OCI-LY1 (cell line): ENCODE measurements around the gene BMPR2.
"Not testable (repeated sequence)": the region's sequence is repeated elsewhere in the genome, so short reads cannot be mapped to it uniquely, and the experiment has no call there.

Experiments used
- H2AFZ ChIP-seq: fragments of 200-600 bp; sonication (generic), shearing (Covaris generic); 2 replicates; pipeline ENCODE4 v1.6.0; 2014; ENCODE audit warnings: antibody characterized with exemption, mild to moderate bottlenecking, low read length
- H3F3A ChIP-seq: fragments of 200-600 bp; sonication (generic), shearing (Covaris generic); 2 replicates; pipeline ENCODE4 v1.6.0; 2014; ENCODE audit warnings: mild to moderate bottlenecking, antibody characterized with exemption, low read length, moderate library complexity; ENCODE audit not compliant: insufficient read depth
- H3K27ac ChIP-seq: fragments of 200-600 bp; sonication (generic); 2 replicates; pipeline ENCODE4 v1.5.1; 2014; ENCODE audit warnings: low read length, mixed run types, mild to moderate bottlenecking, low read depth; ENCODE audit not compliant: poor library complexity, severe bottlenecking
- H3K27me3 ChIP-seq: fragments of 200-600 bp; sonication (generic); 2 replicates; pipeline ENCODE4 v1.6.0; 2014; ENCODE audit warnings: antibody characterized with exemption, mild to moderate bottlenecking, low read length, moderate library complexity; ENCODE audit not compliant: insufficient read depth
- H3K36me3 ChIP-seq: fragments of 200-600 bp; sonication (generic); 2 replicates; pipeline ENCODE4 v1.6.1; 2014; ENCODE audit warnings: mild to moderate bottlenecking, antibody characterized with exemption, low read length, moderate library complexity, mixed read lengths; ENCODE audit not compliant: insufficient read depth
- H3K4me1 ChIP-seq: fragments of 200-600 bp; sonication (generic); 2 replicates; pipeline ENCODE4 v1.5.1; 2014; ENCODE audit warnings: mild to moderate bottlenecking, low read length, moderate library complexity; ENCODE audit not compliant: insufficient read depth, severe bottlenecking
- H3K4me2 ChIP-seq: fragments of 200-600 bp; sonication (generic), shearing (Covaris generic); 2 replicates; pipeline ENCODE4 v1.6.1; 2014; ENCODE audit warnings: low read length
- H3K4me3 ChIP-seq: fragments of 200-600 bp; sonication (generic); 2 replicates; pipeline ENCODE4 v1.5.1; 2014; ENCODE audit warnings: low read length, low read depth, mild to moderate bottlenecking, mixed read lengths; ENCODE audit not compliant: poor library complexity, severe bottlenecking
- H3K79me2 ChIP-seq: fragments of 200-600 bp; shearing (Covaris generic); 2 replicates; pipeline ENCODE4 v1.6.1; 2016; ENCODE audit warnings: mixed run types, low read length, mixed read lengths; ENCODE audit not compliant: insufficient read depth
- H3K9ac ChIP-seq: fragments of 200-600 bp; sonication (generic), shearing (Covaris generic); 2 replicates; pipeline ENCODE4 v1.6.1; 2014; ENCODE audit warnings: mild to moderate bottlenecking, low read length, mixed read lengths
- H3K9me2 ChIP-seq: fragments of 200-600 bp; sonication (generic), shearing (Covaris generic); 2 replicates; pipeline ENCODE4 v1.6.1; 2014; ENCODE audit warnings: low read depth, mild to moderate bottlenecking, low read length, mixed read lengths
- H3K9me3 ChIP-seq: fragments of 200-600 bp; shearing (Covaris generic); 2 replicates; pipeline ENCODE4 v1.6.1; 2014; ENCODE audit warnings: low read length, mixed read lengths
- H4K20me1 ChIP-seq: fragments of 200-600 bp; sonication (generic), shearing (Covaris generic); 2 replicates; pipeline ENCODE4 v1.6.0; 2016; ENCODE audit warnings: mild to moderate bottlenecking, low read length; ENCODE audit not compliant: insufficient read depth
- CTCF ChIP-seq: fragments of 200-600 bp; sonication (generic), shearing (Covaris generic); IDR thresholded peaks from 2 replicates; pipeline ENCODE4 v1.5.1; 2017; ENCODE audit warnings: mild to moderate bottlenecking, antibody characterized with exemption, low read length, moderate library complexity, mixed read lengths
- EZH2 ChIP-seq: fragments of 200-600 bp; sonication (generic), shearing (Covaris generic); IDR thresholded peaks from 2 replicates; pipeline ENCODE4 v1.8.0; 2017; ENCODE audit warnings: borderline replicate concordance, mixed run types, mild to moderate bottlenecking, antibody characterized with exemption, low read length, moderate library complexity, mixed read lengths

BMPR2 gene

GRCh38 chr2:202521470-202521869 is 145.3 kb downstream of the BMPR2 start:
- H3K36me3 ChIP-seq = no peaks in the 10 kb centered on the region
- H3K9ac ChIP-seq = no peak overlapping the region
- no peaks in the 10 kb centered on the region for H3K4me1 ChIP-seq
- no peak overlapping the region for H2AFZ ChIP-seq
- no peaks in the 10 kb centered on the region for H3F3A ChIP-seq
- H3K27me3 ChIP-seq = no peaks in the 10 kb centered on the region
- no peak for TF ChIP-seq CTCF
- no peak for TF ChIP-seq EZH2
- H3K4me2 ChIP-seq = no peak overlapping the region
- no peaks in the 10 kb centered on the region for H4K20me1 ChIP-seq
- H3K79me2 ChIP-seq = no peaks in the 10 kb centered on the region
- H3K9me3 ChIP-seq = no peaks in the 10 kb centered on the region
- no peaks in the 10 kb centered on the region for H3K9me2 ChIP-seq
- no peak overlapping the region for H3K27ac ChIP-seq
- no peak overlapping the region for H3K4me3 ChIP-seq

GRCh38 chr2:202529389-202529788 is 153.3 kb downstream of the BMPR2 start:
- Histone ChIP-seq H2AFZ (no peak overlapping the region), H3K4me3 (no peak overlapping the region), H3F3A (no peaks in the 10 kb centered on the region), H3K4me1 (no peaks in the 10 kb centered on the region), H3K27me3 (no peaks in the 10 kb centered on the region), H3K79me2 (no peaks in the 10 kb centered on the region), H4K20me1 (no peaks in the 10 kb centered on the region), H3K9ac (no peak overlapping the region), H3K4me2 (no peak overlapping the region), H3K9me2 (no peaks in the 10 kb centered on the region), H3K36me3 (no peaks in the 10 kb centered on the region), H3K27ac (no peak overlapping the region), H3K9me3 (no peaks in the 10 kb centered on the region)
- TF ChIP-seq EZH2 = no peak
- TF ChIP-seq CTCF = no peak

GRCh38 chr2:202530038-202530437 is 153.9 kb downstream of the BMPR2 start:
- Histone ChIP-seq H3K4me2 (no peak overlapping the region), H3K9ac (no peak overlapping the region), H3K9me3 (no peaks in the 10 kb centered on the region), H3K79me2 (no peaks in the 10 kb centered on the region), H4K20me1 (no peaks in the 10 kb centered on the region), H2AFZ (no peak overlapping the region), H3K27me3 (no peaks in the 10 kb centered on the region), H3K4me3 (no peak overlapping the region), H3K27ac (no peak overlapping the region), H3F3A (no peaks in the 10 kb centered on the region), H3K4me1 (no peaks in the 10 kb centered on the region), H3K9me2 (no peaks in the 10 kb centered on the region), H3K36me3 (no peaks in the 10 kb centered on the region)
- no peak for TF ChIP-seq CTCF
- no peak for TF ChIP-seq EZH2

GRCh38 chr2:202535290-202535689 is 159.2 kb downstream of the BMPR2 start:
- not testable (repeated sequence) for H3K4me3 ChIP-seq, H3F3A ChIP-seq, H3K36me3 ChIP-seq, H3K79me2 ChIP-seq, H3K27me3 ChIP-seq, H3K4me2 ChIP-seq, H3K9me2 ChIP-seq, H4K20me1 ChIP-seq, H3K4me1 ChIP-seq, H3K9ac ChIP-seq, H3K9me3 ChIP-seq, H2AFZ ChIP-seq, H3K27ac ChIP-seq
